Stimulated activated CD8-positive, alpha-beta memory T cell treated with anti-CD3 and anti-CD28 coated beads, Interleukin-4, amount 100 ng/mL, for 1 hour (primary cell): Measurements from ENCODE around the gene FGF18.
"Not testable (repeated sequence)": the region's sequence is repeated elsewhere in the genome, so short reads cannot be mapped to it uniquely, and the experiment has no call there.

Source experiments
- DNase-seq, 2 donors: peaks; one replicate each; pipeline ENCODE4 v3.0.0-alpha.2; 2020; ENCODE audit warnings: low read depth in 2 of 2, low spot score in 1 of 2

Gene FGF18

DNA sequence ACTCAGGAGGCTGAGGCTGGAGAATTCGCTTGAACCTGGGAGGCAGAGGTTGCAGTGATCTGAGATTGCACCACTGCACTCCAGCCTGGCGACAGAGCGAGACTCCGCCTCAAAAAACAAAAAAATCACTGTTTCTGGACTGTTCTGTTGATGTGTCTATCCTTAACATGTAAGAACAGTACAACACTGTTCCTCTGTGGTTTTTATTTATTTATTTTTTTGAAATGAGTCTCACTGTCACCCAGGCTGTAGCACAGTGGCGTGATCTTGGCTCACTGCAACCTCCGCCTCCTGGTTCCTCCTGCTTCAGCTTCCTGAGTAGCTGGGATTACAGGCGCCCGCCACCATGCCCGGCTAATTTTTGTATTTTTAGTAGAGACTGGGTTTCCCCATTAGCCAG is 20.8 kb upstream of the FGF18 start:
- not testable (repeated sequence) for DNase-seq

DNA sequence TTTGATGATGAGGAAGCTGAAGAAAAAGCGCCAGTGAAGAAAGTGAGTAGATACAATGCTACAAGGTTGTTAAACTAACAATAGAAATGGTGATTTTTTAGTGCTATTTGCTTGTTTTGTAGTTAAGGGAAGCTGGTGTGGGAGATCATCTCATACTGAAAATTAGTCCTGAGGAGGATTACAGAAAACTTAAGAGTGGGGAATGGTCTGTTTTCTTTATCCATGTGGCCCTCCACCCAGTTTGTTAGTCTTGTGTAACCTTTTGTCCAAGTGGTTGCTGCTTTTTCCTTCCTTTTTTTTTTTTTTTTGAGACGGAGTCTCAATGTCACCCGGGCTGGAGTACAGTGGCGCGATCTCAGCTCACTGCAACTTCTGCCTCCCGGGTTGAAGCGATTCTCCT is 19.3 kb upstream of the FGF18 start:
- no peak for DNase-seq

DNA sequence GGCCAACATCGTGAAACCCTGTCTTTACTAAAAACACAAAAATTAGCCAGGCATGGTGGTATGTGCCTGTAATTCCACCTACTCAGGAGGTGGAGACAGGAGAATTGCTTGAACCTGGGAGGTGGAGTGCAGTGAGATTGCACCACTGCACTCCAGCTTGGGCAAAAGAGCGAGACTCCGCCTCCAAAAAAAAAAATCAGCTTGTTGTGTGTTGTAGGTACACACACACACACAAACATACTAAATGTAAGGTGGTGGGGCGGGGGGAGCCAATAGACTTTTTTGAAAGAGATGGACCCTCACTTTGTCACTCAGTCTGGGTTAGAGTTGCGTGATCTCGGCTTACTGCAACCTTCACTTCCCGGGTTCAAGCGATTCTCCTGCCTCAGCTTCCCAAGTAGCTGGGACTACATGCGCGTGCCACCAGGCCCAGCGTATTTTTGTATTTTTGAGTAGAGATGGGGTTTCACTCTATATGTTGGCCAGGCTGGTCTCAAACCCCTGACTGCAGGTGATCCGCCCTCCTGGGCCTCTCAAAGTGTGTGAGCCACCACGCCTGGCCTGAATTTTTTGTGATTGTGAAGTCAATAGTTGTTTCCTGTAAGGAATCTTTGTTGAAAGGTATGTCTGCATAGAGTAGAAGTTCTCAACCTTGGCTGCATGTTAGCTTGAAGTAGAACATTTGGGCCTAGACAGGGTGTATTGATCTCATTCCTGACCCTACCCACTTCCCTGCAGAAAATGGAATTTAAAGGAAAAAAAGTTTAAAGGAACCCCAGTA is 18.1 kb upstream of the FGF18 start:
- no peak for DNase-seq

DNA sequence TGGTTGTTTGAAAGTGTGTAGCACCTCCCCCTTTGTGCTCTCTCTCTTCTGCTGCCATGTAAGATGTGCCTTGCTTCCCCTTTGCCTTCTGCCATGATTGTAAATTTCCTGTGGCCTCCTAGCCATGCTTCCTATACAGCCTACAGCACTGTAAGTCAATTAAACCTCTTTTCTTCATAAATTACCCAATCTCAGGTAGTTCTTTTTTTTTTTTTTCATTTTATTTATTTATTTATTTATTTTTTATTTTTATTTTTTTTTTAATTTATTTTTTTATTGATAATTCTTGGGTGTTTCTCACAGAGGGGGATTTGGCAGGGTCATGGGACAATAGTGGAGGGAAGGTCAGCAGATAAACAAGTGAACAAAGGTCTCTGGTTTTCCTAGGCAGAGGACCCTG is 16.7 kb upstream of the FGF18 start:
- DNase-seq: not testable (repeated sequence)

DNA sequence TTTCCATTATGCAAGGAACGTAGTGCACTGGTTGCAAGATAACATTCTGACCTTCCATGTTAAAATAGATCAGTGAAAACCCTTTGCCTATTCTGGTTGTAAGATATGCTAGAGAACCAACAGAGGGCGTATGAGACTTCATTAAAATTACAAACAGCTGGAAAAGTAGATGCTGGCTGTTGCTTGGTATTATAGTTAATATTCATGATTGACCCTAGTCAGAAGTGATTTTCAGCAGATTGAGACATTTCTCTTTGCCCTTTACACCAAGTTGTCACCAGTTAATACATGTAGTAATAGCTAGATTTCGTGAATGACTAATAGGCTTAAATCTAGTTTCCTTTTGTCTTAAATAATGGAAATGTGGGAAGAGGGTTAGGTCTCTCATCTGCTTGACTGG is 13.8 kb upstream of the FGF18 start:
- DNase-seq: no peak

DNA sequence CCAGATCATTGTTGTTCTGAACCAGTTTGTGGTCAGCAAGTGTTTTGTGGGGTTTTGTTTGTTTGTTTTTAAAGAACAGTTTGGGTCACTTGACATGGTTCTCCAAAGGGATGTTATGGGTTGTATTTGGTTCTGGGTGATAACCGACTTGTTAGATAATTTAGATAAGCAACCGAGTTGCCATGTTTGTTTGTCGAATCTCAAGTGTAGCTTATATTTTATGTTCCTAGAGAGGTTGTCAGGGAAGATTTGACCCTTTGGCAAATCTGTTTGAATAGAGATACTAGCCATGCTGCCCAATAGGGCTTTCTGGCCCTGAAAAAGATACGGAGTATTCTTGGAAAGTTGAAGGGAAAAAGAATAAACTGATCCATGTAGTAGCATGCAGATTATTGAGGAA is 12.2 kb upstream of the FGF18 start:
- DNase-seq: no peak

DNA sequence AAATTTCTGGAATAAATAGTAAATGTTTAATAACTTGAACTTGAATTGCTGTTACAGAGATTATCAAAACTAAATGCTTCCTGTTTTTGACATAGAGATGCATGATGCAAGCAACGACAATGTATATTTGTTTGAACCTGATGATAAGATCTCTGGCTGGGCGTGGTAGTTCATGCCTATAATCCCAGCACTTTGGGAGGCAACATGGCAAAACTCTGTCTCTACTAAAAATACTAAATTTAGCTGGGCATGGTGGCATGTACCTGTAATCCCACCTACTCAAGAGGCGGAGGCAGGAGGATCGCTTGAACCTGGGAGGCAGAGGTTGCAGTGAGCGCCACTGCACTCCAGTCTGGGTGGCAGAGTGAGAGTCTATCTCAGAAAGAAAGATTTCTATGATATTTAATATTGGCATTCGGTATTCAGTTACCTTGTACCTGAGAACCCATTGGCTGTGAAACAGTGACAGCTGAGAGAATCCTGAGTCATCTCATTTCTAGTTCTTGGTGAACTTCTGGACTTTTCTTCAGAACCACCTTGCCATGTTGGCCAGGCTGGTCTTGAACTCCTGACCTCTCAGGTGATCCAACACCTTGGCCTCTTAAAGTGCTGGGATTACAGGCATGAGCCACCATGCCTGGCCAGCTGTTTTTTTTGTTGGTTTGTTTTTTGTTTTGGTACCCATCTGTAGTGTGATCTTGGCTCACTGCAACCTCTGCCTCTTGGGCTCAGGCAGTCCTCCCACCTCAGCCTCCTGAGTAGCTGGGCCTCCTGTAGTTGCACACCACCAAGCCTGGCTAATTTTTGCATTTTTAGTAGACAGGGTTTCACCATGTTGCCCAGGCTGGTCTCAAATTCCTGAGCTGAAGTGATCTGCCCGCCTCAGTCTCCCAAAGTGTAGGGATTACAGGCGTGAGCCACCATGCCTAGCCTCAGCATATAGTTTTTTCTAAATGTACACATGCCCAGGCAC is 10.0 kb upstream of the FGF18 start:
- no peak for DNase-seq

DNA sequence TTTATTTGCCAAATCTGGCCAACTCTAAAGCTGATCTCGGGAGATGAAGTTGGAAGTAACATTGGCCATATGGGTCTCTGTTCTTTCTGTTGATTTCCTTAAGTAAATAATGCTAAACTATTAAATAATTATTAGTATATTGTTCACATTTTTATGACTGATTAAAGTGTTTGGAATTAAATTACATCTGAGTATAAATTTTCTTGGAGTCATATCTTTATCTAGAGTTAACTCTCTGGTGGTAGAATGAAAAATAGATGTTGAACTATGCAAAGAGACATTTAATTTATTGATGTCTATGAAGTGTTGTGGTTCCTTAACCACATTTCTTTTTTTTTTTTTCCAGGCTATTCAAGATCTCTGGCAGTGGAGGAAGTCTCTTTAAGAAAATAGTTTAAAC is 9.3 kb upstream of the FGF18 start:
- DNase-seq: no peak

DNA sequence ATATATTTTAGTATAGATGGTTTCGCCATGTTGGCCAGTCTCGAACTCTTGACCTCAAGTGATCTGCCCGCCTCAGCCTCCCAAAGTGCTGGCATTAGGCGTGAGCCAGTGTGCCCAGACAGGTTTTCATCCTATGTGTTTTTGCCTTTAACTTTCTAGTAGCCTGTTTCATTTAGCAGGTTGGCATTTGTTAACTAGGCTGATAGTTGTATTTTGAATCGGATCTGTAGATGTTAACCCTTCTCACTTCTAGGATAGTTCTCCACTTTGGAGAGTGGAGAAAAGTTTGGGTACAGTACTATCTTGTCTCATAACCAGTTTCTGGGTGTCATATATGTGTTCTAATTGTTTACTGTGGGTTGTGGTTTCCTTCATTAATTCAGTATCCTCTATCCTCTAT is 7.3 kb upstream of the FGF18 start:
- DNase-seq: no peak

DNA sequence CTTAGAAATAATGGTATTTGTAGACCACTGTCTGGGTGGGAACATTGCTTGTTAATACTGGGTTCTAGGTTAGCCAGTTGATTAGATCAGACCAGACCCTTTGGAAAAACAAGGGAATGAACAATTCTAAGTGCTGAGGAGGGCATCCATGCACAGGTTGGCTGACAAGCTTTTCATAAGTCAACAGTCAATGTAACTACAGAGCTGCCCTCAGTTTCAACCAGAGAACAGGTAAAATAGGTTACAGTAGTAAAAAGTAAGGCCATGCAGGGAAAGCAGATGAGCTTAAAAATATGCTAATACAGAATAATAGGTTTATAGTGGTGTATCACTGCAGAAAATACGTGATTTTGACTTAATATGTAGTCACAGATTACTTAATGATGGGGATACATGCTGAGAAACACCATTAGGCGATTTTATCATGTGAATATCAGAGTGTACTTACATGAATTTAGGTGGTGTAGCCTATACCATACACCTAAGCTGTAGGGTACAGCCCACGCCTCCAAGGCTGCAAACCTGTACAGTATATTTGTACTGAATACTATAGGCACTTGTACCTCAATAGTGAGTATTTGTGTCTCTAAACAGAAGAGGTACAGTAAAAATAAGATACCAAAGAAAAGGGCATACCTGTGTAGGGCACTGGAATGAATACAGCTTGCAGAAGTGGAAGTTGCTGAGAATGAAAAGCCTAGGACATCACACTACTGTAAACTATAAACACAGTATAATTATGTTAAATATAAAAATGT is 6.1 kb upstream of the FGF18 start:
- no peak for DNase-seq

DNA sequence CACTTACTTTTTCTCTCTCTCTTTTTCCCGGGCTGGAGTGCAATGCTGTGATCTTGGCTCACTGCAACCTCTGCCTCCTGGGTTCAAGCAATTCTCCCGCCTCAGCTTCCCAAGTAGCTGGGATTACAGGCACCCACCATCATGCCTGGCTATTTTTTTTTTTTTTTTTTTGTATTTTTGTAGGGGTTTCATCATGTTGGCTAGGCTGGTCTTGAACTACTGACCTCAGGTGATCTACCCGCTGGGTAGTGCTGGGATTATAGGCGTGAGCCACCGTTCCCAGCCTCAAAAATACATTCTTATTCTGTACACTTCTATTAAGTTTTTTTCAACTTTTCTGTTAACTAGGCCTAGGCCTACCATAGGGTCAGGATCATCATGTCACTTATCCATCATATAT is 5.5 kb upstream of the FGF18 start:
- not testable (repeated sequence) for DNase-seq

DNA sequence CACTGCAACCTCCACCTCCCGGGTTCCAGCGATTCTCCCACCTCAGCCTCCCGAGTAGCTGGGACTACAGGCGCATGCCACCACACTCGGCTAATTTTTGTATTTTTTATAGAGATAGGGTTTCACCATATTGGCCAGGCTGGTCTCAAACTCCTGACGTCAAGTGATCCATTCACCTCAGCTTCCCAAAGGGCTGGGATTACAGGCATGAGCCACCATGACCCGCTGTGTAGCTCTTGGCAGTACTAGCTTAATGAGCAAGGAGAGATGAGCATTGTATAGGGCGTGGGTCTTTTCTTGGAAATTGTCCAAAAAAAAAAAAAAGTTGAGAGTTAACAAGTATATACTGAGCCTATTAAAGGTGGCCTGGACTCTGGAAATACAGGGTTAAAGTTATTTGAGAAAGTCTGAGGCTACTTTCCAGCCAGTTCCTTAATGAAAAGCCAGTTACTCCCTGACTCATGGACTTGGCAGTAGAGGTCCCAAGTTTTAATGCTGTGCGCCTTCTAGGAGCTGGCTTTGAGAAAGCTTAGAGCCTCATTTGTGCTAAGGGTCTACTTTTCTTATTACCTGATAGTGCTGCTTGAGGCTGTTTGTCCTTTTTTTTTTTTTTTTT is 4.2 kb upstream of the FGF18 start:
- DNase-seq: no peak

DNA sequence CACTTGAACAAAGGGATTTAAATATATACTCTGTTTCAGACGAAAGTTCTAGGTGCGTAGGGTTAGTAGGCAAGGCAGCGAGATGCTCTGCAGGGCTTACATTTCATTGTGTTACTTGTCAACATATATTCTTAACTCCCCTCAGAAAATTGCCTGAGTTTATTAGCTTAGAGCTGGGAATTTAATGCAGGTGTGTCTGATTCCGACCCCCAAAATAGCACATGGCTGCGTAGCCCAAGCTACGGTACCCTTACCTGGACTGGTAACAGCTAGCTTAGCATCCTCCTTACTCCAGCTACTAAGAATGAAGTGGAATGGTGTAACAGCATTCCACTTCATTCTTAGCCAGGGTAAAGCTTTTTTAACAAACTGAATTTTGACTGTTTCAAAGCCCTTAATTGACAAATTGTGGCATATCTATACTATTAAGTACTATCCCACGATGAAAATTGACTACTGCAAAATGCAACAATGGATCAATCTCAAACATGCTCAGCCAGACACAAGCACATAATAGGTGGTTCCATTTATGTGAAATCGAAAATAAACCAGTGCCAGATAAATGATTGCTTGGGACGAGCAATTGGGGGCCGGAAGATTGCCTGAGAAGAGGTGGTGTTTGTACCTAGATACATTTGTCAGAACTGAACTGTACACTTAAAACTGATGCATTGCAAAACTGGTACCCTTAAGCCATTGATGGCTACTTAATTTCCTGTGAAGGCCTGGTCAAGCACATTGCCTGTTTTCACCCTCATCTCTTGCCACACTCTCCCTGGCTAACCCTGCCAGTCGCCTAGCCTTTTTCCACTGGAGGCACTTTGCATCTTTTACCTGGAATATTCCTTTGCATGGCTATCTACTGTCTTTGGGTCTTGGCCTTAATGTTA is 3.0 kb upstream of the FGF18 start:
- DNase-seq: no peak

DNA sequence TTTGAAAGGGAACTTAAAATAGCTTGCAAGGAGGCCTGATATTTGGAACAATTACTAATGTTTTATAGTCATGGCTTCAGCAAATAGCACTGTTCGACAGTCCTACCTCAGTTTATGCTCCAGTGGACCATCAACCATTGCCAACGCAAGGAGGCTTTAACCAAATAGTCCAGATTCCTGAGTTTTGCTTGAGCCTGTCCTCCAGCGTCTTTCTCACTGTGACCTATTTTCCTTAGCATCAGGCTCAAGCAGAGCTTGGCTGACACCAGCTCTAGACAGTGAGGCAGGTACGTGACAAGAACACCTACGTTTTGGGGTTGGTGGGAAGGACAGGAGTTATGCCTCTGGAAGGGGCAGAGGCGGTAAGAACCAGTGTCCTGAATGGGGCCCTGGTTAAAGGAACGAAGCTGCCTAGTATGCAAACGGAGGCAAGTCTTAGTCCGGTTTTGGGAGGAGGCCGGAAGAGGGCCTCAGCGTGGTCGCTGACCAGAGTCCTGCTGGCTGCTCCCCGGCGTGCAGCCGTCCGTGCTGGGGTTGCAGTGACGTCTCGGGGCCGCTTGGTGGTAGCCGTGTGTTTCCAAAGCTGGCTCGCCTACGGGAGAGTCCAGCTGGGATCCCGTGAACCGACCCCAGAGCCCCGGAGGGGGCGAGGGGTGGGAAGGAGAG is 998 bp upstream of the FGF18 start:
- peak in 1 of 2 donors; percentile 11 for DNase-seq

DNA sequence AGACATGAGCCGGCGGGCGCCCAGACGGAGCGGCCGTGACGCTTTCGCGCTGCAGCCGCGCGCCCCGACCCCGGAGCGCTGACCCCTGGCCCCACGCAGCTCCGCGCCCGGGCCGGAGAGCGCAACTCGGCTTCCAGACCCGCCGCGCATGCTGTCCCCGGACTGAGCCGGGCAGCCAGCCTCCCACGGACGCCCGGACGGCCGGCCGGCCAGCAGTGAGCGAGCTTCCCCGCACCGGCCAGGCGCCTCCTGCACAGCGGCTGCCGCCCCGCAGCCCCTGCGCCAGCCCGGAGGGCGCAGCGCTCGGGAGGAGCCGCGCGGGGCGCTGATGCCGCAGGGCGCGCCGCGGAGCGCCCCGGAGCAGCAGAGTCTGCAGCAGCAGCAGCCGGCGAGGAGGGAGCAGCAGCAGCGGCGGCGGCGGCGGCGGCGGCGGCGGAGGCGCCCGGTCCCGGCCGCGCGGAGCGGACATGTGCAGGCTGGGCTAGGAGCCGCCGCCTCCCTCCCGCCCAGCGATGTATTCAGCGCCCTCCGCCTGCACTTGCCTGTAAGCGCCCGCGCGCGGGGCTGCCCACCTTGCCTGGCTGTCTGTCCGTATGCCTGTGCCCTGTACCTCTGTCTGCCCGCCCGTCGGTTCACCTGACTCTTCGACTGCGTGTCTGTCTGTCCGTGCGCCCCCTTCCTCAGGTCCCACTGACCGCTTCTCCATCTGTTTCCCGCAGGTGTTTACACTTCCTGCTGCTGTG is 412 bp downstream of the FGF18 start:
- no peak for DNase-seq

DNA sequence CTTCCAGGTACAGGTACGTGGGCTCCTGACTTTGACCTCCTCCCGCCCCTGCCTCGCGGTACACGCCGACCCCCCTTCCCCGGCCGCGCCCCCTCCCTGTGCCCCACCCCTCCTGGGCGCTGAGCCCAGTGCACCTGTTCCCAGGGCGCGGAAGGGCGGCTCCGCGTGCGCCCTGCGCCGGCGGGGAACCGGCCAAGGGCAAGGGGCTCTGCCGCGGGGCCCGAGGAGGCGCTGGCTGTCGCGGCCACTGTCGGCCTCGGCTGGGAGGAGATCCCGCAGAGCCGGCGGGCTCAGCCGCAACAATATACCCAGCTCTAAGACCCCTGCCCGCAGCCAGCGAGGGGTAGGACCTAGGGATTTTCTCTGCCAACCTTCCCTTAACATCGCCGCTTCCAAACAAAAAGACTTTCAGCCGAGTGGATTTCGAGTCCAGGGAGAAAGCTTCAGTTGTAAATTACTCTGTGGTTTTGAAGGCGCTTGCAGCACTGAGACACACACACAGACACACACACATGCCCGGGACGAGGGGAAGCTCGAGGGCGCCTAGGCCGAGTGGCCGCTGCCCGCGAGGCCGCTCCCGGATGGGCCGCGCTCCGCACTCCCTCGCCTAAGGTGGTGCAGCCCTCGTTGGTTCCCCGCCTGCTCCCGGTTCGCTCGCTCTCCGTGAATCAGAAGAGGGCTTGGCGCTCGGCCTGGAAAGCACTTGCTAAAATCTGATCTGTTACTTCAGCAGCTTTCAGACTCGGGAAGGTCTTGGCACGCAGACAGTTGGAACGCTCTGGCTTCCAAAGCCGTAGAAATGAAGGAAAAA is 1.2 kb downstream of the FGF18 start:
- DNase-seq: no peak

DNA sequence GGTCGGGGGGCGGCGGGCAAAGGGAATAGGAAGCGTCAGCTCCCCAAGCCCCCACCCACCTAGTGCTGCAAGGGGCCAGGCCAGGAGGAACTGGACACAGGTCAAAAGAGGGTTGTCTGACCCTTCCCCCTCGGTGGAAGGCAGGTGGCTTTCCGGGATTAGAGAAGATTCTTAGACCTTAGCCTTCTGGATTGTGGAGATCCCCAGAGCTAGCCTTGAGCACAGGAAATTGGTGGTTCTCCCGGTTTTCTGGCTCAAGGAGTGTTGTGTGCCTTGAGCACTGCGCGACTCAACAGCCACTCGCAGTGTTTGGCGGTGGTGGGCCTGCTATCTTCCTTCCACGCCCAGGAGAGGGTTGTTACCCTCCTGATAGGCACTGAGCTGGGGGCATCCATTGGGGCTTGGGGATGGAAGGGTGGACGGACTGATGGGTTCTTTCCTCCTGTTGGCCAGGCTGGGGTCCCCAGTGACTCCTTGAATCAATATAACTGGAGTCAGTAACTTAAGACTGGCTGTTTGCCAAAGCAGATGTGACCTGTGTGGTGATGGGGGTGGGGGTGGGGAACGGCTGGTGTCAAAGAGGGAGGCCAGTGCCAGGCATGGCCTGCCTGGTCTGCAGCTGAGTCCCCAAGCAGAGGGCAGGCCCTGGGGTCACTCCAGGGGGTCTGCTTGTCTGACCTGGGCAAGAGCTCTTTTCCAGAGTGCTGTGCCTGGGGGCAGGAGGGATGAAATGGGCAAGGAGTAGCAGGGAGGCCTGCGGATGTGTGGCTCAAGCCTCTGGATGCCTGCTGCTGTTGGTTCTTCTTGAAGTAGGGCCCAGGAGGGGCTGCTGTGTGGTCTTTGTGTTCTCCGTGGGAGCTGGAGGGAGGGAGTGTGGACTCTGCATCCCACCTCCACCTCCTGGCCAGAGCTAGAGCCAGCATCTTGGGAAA is 2.1 kb downstream of the FGF18 start:
- DNase-seq: no peak
